HepG2 (cell line): ENCODE measurements around the gene ZNF763. TPM values are rescaled to one million over a fixed set of nuclear protein-coding genes. Genes with fewer than 3 reads are reported as not detected.

Experiments used
- AKAP8 ChIP-seq: sonication (generic); formaldehyde crosslinking; IDR thresholded peaks from 2 replicates; pipeline ENCODE4 v1.5.1; 2020; ENCODE audit warnings: mild to moderate bottlenecking, missing genetic modification reagents
- FOSL1 ChIP-seq: sonication (generic); formaldehyde crosslinking; IDR thresholded peaks from 2 replicates; pipeline ENCODE4 v1.9.0; 2021; ENCODE audit warnings: missing genetic modification reagents, borderline replicate concordance
- JUND ChIP-seq: sonication (generic); formaldehyde crosslinking; IDR thresholded peaks from 2 replicates; pipeline ENCODE4 v1.8.0; 2022; ENCODE audit warnings: mild to moderate bottlenecking, missing genetic modification reagents
- MIER2 ChIP-seq: IDR thresholded peaks from 2 replicates; pipeline ENCODE4 v1.6.1; 2016; ENCODE audit warnings: missing biosample characterization, missing genetic modification reagents
- MIER3 ChIP-seq: IDR thresholded peaks from 2 replicates; pipeline ENCODE4 v1.6.1; 2016; ENCODE audit warnings: missing compliant biosample characterization, borderline replicate concordance
- MYPOP ChIP-seq: sonication (generic); formaldehyde crosslinking; IDR thresholded peaks from 2 replicates; pipeline ENCODE4 v1.8.1; 2023; ENCODE audit warnings: mild to moderate bottlenecking, moderate library complexity, missing genetic modification reagents
- NFE2 ChIP-seq: sonication (generic); formaldehyde crosslinking; IDR thresholded peaks from 2 replicates; pipeline ENCODE4 v1.4.0; 2020; ENCODE audit warnings: missing genetic modification reagents
- NONO ChIP-seq, 2 experiments: fragments of 450-650 bp in 1 of 2; sonication (generic) in 1 of 2; formaldehyde crosslinking in 1 of 2; IDR thresholded peaks in 1 of 2; conservative IDR thresholded peaks in 1 of 2; 2 replicates each; pipeline versions ENCODE4 v1.6.1 to v1.8.0; 2017 to 2022; ENCODE audit warnings: mild to moderate bottlenecking in 1 of 2, missing genetic modification reagents in 1 of 2, moderate library complexity in 1 of 2
- NR1H2 ChIP-seq: sonication (generic); formaldehyde crosslinking; IDR thresholded peaks from 2 replicates; pipeline ENCODE4 v1.8.1; 2022; ENCODE audit warnings: low read depth, missing genetic modification reagents, borderline replicate concordance
- NR2F2 ChIP-seq: IDR thresholded peaks from 2 replicates; pipeline ENCODE4 v1.6.1; 2012; ENCODE audit warnings: low read depth, inconsistent platforms, borderline replicate concordance
- PAXIP1 ChIP-seq: sonication (generic); formaldehyde crosslinking; conservative IDR thresholded peaks from 2 replicates; pipeline ENCODE4 v1.4.0; 2020; ENCODE audit warnings: mild to moderate bottlenecking, missing genetic modification reagents, moderate library complexity
- REL ChIP-seq: sonication (generic); formaldehyde crosslinking; conservative IDR thresholded peaks from 2 replicates; pipeline ENCODE4 v1.8.0; 2022; ENCODE audit warnings: mild to moderate bottlenecking, missing genetic modification reagents, moderate library complexity
- REXO4 ChIP-seq: sonication (generic); formaldehyde crosslinking; IDR thresholded peaks from 2 replicates; pipeline ENCODE4 v1.8.0; 2022; ENCODE audit warnings: missing genetic modification reagents, mild to moderate bottlenecking, borderline replicate concordance
- RFX5 ChIP-seq: IDR thresholded peaks from 2 replicates; pipeline ENCODE4 v1.6.1; 2011; ENCODE audit warnings: low read depth, low read length, improper control_type of control experiment
- SOX6 ChIP-seq, 2 experiments: fragments of 450-650 bp in 1 of 2; sonication (generic) in 1 of 2; formaldehyde crosslinking in 1 of 2; IDR thresholded peaks; 2 replicates each; pipeline versions ENCODE4 v1.4.0 to v1.6.1; 2017 to 2020; ENCODE audit warnings: antibody characterized with exemption in 1 of 2, mild to moderate bottlenecking in 1 of 2, missing genetic modification reagents in 1 of 2
- TAF1 ChIP-seq: sonication (generic); formaldehyde crosslinking; IDR thresholded peaks from 2 replicates; pipeline ENCODE4 v1.4.0; 2020; ENCODE audit warnings: missing genetic modification reagents
- ZBTB3 ChIP-seq: sonication (generic); formaldehyde crosslinking; IDR thresholded peaks from 2 replicates; pipeline ENCODE4 v1.4.0; 2020; ENCODE audit warnings: low read depth, mild to moderate bottlenecking, moderate library complexity, missing genetic modification reagents, borderline replicate concordance
- ZNF10 ChIP-seq: sonication (generic); formaldehyde crosslinking; IDR thresholded peaks from 2 replicates; pipeline ENCODE4 v1.4.0; 2020; ENCODE audit warnings: mild to moderate bottlenecking, low read depth, missing genetic modification reagents, borderline replicate concordance
- ZNF350 ChIP-seq: sonication (generic); formaldehyde crosslinking; IDR thresholded peaks from 2 replicates; pipeline ENCODE4 v1.4.0; 2020; ENCODE audit warnings: mild to moderate bottlenecking, low read depth, missing genetic modification reagents, borderline replicate concordance
- ZNF644 ChIP-seq: IDR thresholded peaks from 2 replicates; pipeline ENCODE4 v1.6.1; 2016; ENCODE audit warnings: low read depth
- ZNF740 ChIP-seq: sonication (generic); formaldehyde crosslinking; IDR thresholded peaks from 2 replicates; pipeline ENCODE4 v1.4.0; 2020; ENCODE audit warnings: missing genetic modification reagents
- ZNF746 ChIP-seq: sonication (generic); formaldehyde crosslinking; IDR thresholded peaks from 2 replicates; pipeline ENCODE4 v1.8.0; 2022; ENCODE audit warnings: mild to moderate bottlenecking, missing genetic modification reagents
- ZNF879 ChIP-seq: sonication (generic); formaldehyde crosslinking; IDR thresholded peaks from 2 replicates; pipeline ENCODE4 v1.8.1; 2023; ENCODE audit warnings: missing genetic modification reagents
- polyA plus RNA-seq, 8 experiments: library from polyadenylated mRNA; depleted of rRNA in 3 of 8; stranded (reverse) in 7 of 8; unstranded in 1 of 8; fragments of >200 nt; fragmentation: Illumina TruSeq in 4 of 8; extraction: Trizol in 4 of 8; gene quantifications; 2 replicates each; pipeline versions ENCODE4 v1.2.1 to v1.2.3, GENCODE V29; 2011 to 2016; ENCODE audit warnings: low read depth in 4 of 8, missing spikeins in 1 of 8, mixed read lengths in 1 of 8; ENCODE audit not compliant: insufficient read depth in 1 of 8
- total RNA-seq, 5 experiments: library from RNA; depleted of rRNA; stranded (reverse); fragments of >200 nt; fragmentation: Illumina TruSeq; extraction: Trizol; gene quantifications; 2 replicates each; pipeline ENCODE4 v1.2.3, GENCODE V29; 2016; ENCODE audit warnings: low read depth in 1 of 5

Gene ZNF763
- total and polyA plus RNA-seq, 2 of the 13 experiments (the other 11 are each of a cell fraction or from before 2014, with no cell fraction given), result 0.08 to 0.42 TPM

GRCh38 chr19:11924886-11925650, 39.8 kb upstream of the ZNF763 start, which contains the start of gene ZNF700 (continued):
- TF ChIP-seq PAXIP1 (CRISPR knock-in tag), result peak; percentile 68
- no peak for TF ChIP-seq JUND (CRISPR knock-in tag)
- TF ChIP-seq REL, result 0 out of 2 replicates have a peak, but pooled peaks have one; percentile 56
- TF ChIP-seq NONO (IDR thresholded peaks at IDR 0.05), result no peak
- TF ChIP-seq NONO (CRISPR knock-in tag; conservative IDR thresholded peaks at IDR 0.05), result peak; percentile 72; the same call in 1 of the 2 replicates
- TF ChIP-seq MIER3 (CRISPR knock-in tag), result peak; percentile 73; the same call in 1 of the 2 replicates
- peak; percentile 85 for TF ChIP-seq ZNF746
- no peak for TF ChIP-seq ZNF740 (CRISPR knock-in tag)
- peak; percentile 79 for TF ChIP-seq MYPOP
- no peak for TF ChIP-seq SOX6 (IDR thresholded peaks at IDR 0.05)
- TF ChIP-seq SOX6 (CRISPR knock-in tag; IDR thresholded peaks at IDR 0.05), result peak; percentile 60
- TF ChIP-seq ZNF350 (CRISPR knock-in tag), result no peak
- no peak for TF ChIP-seq NFE2 (CRISPR knock-in tag)
- no peak for TF ChIP-seq ZNF644 (CRISPR knock-in tag)
- TF ChIP-seq TAF1, result peak; percentile 95
- no peak for TF ChIP-seq RFX5
- peak; percentile 60; the same call in 1 of the 2 replicates for TF ChIP-seq ZBTB3 (CRISPR knock-in tag)
- 0 out of 2 replicates have a peak, but pooled peaks have one; percentile 25 for TF ChIP-seq AKAP8
- TF ChIP-seq ZNF879 (CRISPR knock-in tag), result 0 out of 2 replicates have a peak, but pooled peaks have one; percentile 56
- TF ChIP-seq NR2F2, result no peak
- no peak for TF ChIP-seq ZNF10 (CRISPR knock-in tag)
- no peak for TF ChIP-seq NR1H2 (CRISPR knock-in tag)
- TF ChIP-seq REXO4, result no peak
- TF ChIP-seq MIER2 (CRISPR knock-in tag), result no peak
- TF ChIP-seq FOSL1, result no peak
